GM13976 (cell line): ENCODE results near the gene FNDC3B.

Experiments used
- DNase-seq: peaks from one replicate; pipeline ENCODE4 v3.0.0; 2012; ENCODE audit warnings: low spot score
- CTCF ChIP-seq: IDR thresholded peaks from 2 replicates; pipeline ENCODE4 v1.5.1; 2012; ENCODE audit warnings: borderline replicate concordance, mild to moderate bottlenecking; ENCODE audit not compliant: insufficient read depth; ENCODE audit errors: extremely low read depth, missing control alignments, control extremely low read depth
- in situ Hi-C: fragments of 300-500 bp; cut with MboI; formaldehyde crosslinking; loops from one replicate; pipeline ENCODE4 v1.12.0; 2022; ENCODE audit warnings: low sequenced_read_pairs, mixed read lengths, inconsistent platforms; ENCODE audit not compliant: unreplicated experiment

Gene FNDC3B

GRCh38 chr3:172191629-172192028, 152.3 kb downstream of the FNDC3B start:
- no peak for DNase-seq
- in situ Hi-C loops: no loop called here
- TF ChIP-seq CTCF: no peak

GRCh38 chr3:172192830-172193415, 153.5 kb downstream of the FNDC3B start:
- DNase-seq: no peak
- in situ Hi-C loops: no loop called here
- TF ChIP-seq CTCF: no peak

- no peak for DNase-seq
- in situ Hi-C loops: no loop called here
- TF ChIP-seq CTCF: no peak
Measured at GRCh38 chr3:172193436-172193835, 154.1 kb downstream of the FNDC3B start.

GRCh38 chr3:172194702-172195406, 155.5 kb downstream of the FNDC3B start:
- DNase-seq: no peak
- in situ Hi-C loops: no loop called here
- no peak for TF ChIP-seq CTCF

GRCh38 chr3:172195407-172195754, 156.0 kb downstream of the FNDC3B start:
- no peak for DNase-seq
- in situ Hi-C loops: no loop called here
- no peak for TF ChIP-seq CTCF

GRCh38 chr3:172197344-172197743, 158.0 kb downstream of the FNDC3B start:
- in situ Hi-C loops: no loop called here
- TF ChIP-seq CTCF: no peak
- DNase-seq: no peak
